ENCODE results near the gene TRIM17. TPM values are rescaled to one million over a fixed set of nuclear protein-coding genes. Genes with fewer than 3 reads are reported as not detected.

Gene TRIM17
- total and polyA plus RNA-seq, 2 of the 8 experiments (the other 6 are each of a cell fraction or from before 2014, with no cell fraction given), result 1.1 to 2.2 TPM

DNA sequence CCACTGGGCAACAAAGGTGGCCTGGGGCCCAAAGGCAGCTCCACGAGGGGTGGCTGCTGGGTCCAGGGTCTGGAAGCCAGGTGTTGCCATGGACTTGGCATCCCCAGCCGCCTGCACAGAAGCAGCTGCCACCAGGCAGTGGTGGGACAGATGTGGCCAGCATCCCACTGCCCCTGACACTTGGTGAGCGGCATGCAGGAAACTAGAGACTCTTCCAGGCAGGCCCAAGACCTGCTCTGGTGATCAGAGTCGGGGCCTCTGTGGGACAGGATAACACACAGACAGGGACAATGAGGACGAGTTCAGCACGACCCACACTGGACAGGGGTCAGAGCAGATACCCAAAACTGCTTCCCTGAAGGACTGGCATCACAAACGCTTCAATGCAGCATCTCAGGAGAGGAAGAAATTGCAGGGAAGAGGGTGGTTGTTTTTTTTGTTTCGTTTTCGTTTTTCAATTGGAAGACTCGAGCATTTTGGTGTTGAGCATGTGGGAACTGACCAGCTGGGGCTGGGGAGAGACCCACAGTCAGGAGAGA lies 36.4 kb upstream of the TRIM17 start:
- H3K56ac ChIP-seq (replicated peaks; ENCODE audit: insufficient read length, low read depth, low read length), result no peak overlapping the region
- no peak overlapping the region for H2AK5ac ChIP-seq (ENCODE audit: low read depth, low read length)
- peaks cover 2% of the 10 kb centered on the region; the same call in 1 of the 2 replicates for H3K23me2 ChIP-seq (ENCODE audit: low read depth, low read length)
- no peak overlapping the region for H2BK12ac ChIP-seq (ENCODE audit: low read depth, low read length)
- no peak overlapping the region for H4K5ac ChIP-seq (ENCODE audit: insufficient read length, low read depth, low read length)
- no peak overlapping the region for H4K8ac ChIP-seq (ENCODE audit: extremely low read depth, insufficient read depth, low read length)
- DNase-seq (ENCODE audit: low read depth in 1 of 2, low spot score in 2 of 2) (no peak), FAIRE-seq (no peak)
- H4K20me1 ChIP-seq (replicated peaks in 1 of 2; ENCODE audit: control insufficient read depth in 1 of 2, insufficient read depth in 2 of 2, low read length in 2 of 2), result peaks cover 0 to 15% of the 10 kb centered on the region in 2 experiments
- H2BK5ac ChIP-seq (ENCODE audit: low read depth, low read length), result no peak overlapping the region
- H2AFZ ChIP-seq (ENCODE audit: low read length), result no peak overlapping the region
- 0 out of 2 replicates have a peak, but pooled peaks cover 2% of the 10 kb centered on the region for H3K79me1 ChIP-seq (ENCODE audit: low read depth, low read length)
- 90% methylated on average over 10 of the region's 10 CpGs; no CpG with 5 or more reads in 1 of the 2 experiments for WGBS, 2 experiments (ENCODE audit: extremely low coverage in 1 of 2, insufficient coverage in 1 of 2, insufficient read length in 1 of 2, insufficient replicate concordance in 2 of 2, low coverage in 1 of 2, low lambda C conversion rate in 2 of 2, missing lambda C conversion rate in 1 of 2)
- no peak overlapping the region for H2BK120ac ChIP-seq (replicated peaks; ENCODE audit: low read depth, low read length)
- no peak overlapping the region for H3K18ac ChIP-seq (ENCODE audit: extremely low read depth, low read length)
- no peak overlapping the region for H3K27ac ChIP-seq (ENCODE audit: low read depth, low read length)
- ChIA-PET CTCF (ENCODE audit: partially characterized antibody) (interaction anchor here (1.0 kb wide), 1 partner anchor 47 kb away, joined by 4 read pairs; no protein-coding TSS in a partner anchor), POLR2A (ENCODE audit: partially characterized antibody) (interaction anchor here (0.8 to 5.0 kb wide), 7 partner anchors 12 to 63 kb away, joined by 3 to 24 read pairs (median 3); no protein-coding TSS in a partner anchor)
- H3K36me3 ChIP-seq (ENCODE audit: control insufficient read depth in 2 of 4, insufficient read depth in 4 of 4, low read length in 3 of 4), result peaks cover 0 to 2% (median 0%) of the 10 kb centered on the region in 4 experiments; a peak in 1 of 8 replicates
- H3K23ac ChIP-seq (ENCODE audit: insufficient read length), result no peak overlapping the region
- H3K4ac ChIP-seq (replicated peaks; ENCODE audit: insufficient read length, low read depth, low read length), result no peak overlapping the region
- peaks cover 0 to 9% (median under 1%) of the 10 kb centered on the region in 4 experiments; a peak in 2 of 7 replicates for H3K27me3 ChIP-seq (replicated peaks in 1 of 4; ENCODE audit: control insufficient read depth in 3 of 4, extremely low read depth in 1 of 4, insufficient read depth in 3 of 4, low read length in 3 of 4)
- peaks cover 0 to 2% (median 0%) of the 10 kb centered on the region in 4 experiments; a peak in 2 of 7 replicates for H3K4me1 ChIP-seq (replicated peaks in 1 of 4; ENCODE audit: control insufficient read depth in 3 of 4, insufficient read depth in 4 of 4, low read length in 3 of 4)
- TF ChIP-seq BRCA1 (IDR thresholded peaks at IDR 0.05; ENCODE audit: low read depth, low read length) (no peak), CHD1 (IDR thresholded peaks at IDR 0.05; ENCODE audit: low read depth, low read length) (no peak), RFX5 (IDR thresholded peaks at IDR 0.05; ENCODE audit: borderline replicate concordance, low read depth, low read length) (no peak), BACH1 (IDR thresholded peaks at IDR 0.05; ENCODE audit: low read length) (no peak), KDM4A (IDR thresholded peaks at IDR 0.05; ENCODE audit: low read depth, low read length, severe bottlenecking) (no peak)
- TF ChIP-seq, protein P1, sequence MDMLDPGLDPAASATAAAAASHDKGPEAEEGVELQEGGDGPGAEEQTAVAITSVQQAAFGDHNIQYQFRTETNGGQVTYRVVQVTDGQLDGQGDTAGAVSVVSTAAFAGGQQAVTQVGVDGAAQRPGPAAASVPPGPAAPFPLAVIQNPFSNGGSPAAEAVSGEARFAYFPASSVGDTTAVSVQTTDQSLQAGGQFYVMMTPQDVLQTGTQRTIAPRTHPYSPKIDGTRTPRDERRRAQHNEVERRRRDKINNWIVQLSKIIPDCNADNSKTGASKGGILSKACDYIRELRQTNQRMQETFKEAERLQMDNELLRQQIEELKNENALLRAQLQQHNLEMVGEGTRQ (IDR thresholded peaks at IDR 0.05; ENCODE audit: low read length), result no peak
- TF ChIP-seq, protein P2, sequence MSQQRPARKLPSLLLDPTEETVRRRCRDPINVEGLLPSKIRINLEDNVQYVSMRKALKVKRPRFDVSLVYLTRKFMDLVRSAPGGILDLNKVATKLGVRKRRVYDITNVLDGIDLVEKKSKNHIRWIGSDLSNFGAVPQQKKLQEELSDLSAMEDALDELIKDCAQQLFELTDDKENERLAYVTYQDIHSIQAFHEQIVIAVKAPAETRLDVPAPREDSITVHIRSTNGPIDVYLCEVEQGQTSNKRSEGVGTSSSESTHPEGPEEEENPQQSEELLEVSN (IDR thresholded peaks at IDR 0.05), result no peak
- no peak overlapping the region for H3K4me3 ChIP-seq (ENCODE audit: extremely low read depth in 1 of 4, insufficient read depth in 2 of 4, low read depth in 3 of 4, low read length in 4 of 4)
- no peak overlapping the region for H2BK15ac ChIP-seq (ENCODE audit: low read length)
- peaks cover 0 to 19% of the 10 kb centered on the region in 2 experiments; a peak in 2 of 4 replicates for H3K79me2 ChIP-seq (ENCODE audit: control insufficient read depth in 1 of 2, insufficient read depth in 2 of 2, low read length in 2 of 2)
- no peak overlapping the region for H3K4me2 ChIP-seq (ENCODE audit: insufficient read depth in 1 of 2, low read depth in 2 of 2, low read length in 2 of 2)
- H3K9me3 ChIP-seq (ENCODE audit: insufficient read depth in 2 of 2, low read depth in 1 of 2, low read length in 1 of 2), result no peaks in the 10 kb centered on the region
- H2BK20ac ChIP-seq (ENCODE audit: low read length), result no peak overlapping the region
- H4K91ac ChIP-seq (replicated peaks; ENCODE audit: insufficient read length, low read length), result no peak overlapping the region
- no peak overlapping the region for H3K14ac ChIP-seq (ENCODE audit: insufficient read length)
- no peak overlapping the region for H3K9ac ChIP-seq (replicated peaks in 1 of 4; ENCODE audit: extremely low read depth in 1 of 4, low read depth in 3 of 4, low read length in 3 of 4)
